SH-SY5Y (cell line): ENCODE measurements around the gene MAP7D3.

Experiments used
- GATA2 ChIP-seq: IDR thresholded peaks from 2 replicates; pipeline ENCODE4 v1.6.1; 2011; ENCODE audit warnings: mild to moderate bottlenecking, low read depth, low read length
- GATA3 ChIP-seq: IDR thresholded peaks from 2 replicates; pipeline ENCODE4 v1.6.1; 2011; ENCODE audit warnings: low read depth, mild to moderate bottlenecking, low read length, moderate library complexity

MAP7D3 gene

DNA sequence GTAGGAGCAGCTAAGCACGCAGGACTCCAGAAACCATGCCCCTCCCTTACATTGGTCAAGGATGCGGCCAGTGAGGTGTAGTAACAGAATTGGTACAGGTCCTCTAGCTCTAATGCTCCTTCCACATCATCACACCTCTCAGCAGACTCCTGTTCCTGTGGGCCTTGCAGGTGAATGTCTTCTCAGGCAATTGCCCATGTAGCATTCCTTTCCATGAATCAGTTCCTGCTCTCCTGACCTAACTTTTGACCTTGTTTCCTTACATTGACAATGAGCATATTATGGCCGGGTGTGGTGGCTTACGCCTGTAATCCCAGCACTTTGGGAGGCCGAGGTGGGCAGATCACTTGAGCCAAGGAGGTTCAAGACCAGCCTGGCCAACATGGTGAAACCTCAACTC lies 31.3 kb downstream of the MAP7D3 start:
- TF ChIP-seq GATA3 (no peak), GATA2 (no peak)

DNA sequence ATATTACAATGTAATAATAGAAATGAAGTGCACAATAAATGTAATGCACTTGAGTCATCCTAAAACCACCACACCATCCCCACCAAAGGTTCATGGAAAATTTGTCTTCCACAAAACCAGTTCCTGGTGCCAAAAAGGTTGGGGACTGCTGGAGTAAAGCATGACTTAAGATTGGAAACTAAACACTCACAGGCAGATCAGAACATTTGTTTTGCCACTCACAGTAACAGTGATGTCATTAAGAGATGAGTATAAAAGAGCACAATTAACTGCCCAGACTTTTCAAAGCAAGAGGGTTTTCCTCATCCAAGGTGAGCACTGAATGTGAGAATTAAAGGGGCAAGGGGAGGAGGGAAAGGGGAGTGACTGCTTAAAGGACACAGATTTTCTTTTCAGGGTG lies 35.6 kb downstream of the MAP7D3 start:
- TF ChIP-seq GATA2 = no peak
- no peak for TF ChIP-seq GATA3

DNA sequence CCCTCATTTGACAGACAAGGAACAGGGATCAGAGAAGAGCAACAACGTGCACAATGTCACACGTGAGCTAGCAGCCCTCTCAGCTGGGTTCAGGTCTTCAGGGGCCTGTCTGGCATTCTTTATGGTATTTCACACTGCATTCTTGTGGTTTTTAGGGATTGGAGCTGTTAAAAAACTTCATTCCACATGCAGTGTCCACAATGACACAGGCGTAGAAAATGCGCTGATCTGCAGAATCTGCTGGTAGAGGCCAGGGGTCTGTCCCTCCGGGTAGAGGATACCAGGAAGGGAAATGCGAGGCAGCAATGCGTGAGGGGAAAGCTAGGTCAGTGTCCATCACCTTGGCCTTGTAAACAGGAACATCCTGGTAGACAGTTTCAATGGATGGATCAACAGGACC lies 36.6 kb downstream of the MAP7D3 start:
- TF ChIP-seq GATA2 (no peak), GATA3 (no peak)

DNA sequence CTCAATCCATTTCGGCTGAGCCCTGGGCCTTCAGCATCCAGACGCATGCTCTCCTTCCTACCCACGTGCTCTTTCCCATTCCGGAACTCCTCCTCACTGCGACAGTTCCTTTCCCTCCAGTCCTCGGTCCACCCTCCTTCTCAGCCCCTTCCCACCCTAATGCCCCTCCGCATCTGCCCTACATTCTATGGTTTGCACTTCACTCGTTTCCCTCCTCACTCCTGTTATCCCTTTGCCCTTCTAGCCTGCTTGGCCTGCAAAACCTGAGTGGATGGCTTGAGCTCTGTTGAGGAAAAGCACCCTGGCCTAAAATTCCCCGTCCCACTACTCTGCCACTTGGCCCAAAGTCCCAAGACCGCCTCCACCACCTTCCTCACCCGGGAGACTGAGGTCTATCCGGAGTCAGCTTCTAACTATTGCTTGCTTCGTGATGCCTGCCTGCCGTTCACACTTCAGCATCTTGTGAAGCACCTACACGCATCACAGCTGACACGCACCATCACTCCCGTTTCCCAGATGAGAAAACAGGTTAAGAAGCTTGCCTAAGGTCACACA lies 38.6 kb downstream of the MAP7D3 start:
- TF ChIP-seq GATA3 (no peak), GATA2 (no peak)

DNA sequence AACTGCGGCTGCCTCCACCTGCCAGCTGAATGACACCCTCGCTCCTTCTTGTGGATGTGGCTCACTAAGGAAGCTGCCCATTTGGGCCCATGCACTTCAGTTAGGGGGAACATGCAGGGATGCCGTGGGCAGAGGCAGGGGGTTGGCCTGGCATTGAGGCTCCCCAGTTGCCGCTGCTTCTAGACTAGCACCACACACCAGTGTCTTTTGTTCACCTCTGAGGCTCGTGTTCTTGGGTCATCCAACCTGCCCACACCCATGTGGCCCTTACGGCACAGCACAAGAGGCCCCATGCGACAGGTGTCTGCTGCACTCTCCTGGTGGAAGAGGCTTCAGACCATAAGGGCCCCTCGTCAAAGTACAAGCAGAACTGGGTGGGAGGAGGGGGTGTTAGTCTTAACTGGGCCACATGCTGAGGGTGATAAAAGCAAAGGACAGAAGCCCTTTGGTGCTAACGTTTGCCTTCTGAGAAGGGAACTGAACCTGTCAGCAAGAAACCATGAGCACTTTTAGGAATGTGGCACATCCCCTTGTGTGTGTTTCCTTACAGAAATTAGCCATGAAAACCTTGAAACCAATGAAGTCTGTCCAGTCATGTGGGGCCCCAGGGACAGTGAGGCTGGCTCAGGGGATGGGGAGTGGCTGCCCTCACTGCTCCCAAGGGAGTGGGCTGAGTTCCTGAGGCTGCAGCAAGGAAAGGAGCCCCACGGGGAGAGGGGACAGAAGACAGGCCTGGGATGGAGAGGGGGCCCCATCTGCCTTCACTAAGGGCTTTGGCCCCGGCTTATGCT lies 39.2 kb downstream of the MAP7D3 start:
- no peak for TF ChIP-seq GATA2
- TF ChIP-seq GATA3 = no peak

DNA sequence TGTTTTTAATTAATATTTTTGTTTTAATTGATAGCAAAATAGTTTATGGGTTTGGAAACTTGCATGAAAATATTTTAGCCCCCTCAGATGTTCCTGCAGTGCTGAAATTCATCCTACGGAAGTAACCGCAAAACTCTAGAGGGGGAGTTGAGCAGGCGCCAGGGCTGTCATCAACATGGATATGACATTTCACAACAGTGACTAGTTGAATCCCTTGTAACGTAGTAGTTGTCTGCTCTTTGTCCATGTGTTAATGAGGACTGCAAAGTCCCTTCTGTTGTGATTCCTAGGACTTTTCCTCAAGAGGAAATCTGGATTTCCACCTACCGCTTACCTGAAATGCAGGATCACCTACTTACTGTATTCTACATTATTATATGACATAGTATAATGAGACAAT lies 40.4 kb downstream of the MAP7D3 start:
- TF ChIP-seq GATA2 = no peak
- no peak for TF ChIP-seq GATA3

DNA sequence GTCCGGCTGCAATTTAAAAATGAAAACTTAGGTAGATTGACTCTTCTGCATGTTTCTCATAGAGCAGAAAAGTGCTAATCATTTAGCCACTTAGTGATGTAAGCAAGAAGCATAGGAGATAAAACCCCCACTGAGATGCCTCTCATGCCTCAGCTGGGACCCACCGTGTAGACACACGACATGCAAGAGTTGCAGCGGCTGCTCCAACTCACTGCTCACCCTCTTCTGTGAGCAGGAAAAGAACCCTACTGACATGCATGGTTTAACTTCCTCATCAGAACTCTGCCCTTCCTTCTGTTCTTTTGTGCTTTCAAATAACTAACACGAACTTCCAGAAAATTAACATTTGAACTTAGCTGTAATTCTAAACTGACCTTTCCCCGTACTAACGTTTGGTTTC lies 41.0 kb downstream of the MAP7D3 start:
- TF ChIP-seq GATA3 (no peak), GATA2 (no peak)

DNA sequence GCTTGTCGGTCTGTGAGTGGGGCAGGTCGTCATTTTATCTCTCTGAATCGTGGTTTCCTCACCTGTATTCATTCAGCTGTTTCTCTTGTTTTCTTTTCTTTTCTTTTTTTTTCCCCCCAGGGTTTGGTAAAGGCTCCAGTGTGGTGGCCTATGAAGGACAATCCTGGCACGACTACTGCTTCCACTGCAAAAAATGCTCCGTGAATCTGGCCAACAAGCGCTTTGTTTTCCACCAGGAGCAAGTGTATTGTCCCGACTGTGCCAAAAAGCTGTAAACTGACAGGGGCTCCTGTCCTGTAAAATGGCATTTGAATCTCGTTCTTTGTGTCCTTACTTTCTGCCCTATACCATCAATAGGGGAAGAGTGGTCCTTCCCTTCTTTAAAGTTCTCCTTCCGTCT lies 41.4 kb downstream of the MAP7D3 start:
- TF ChIP-seq GATA2 = no peak
- no peak for TF ChIP-seq GATA3

DNA sequence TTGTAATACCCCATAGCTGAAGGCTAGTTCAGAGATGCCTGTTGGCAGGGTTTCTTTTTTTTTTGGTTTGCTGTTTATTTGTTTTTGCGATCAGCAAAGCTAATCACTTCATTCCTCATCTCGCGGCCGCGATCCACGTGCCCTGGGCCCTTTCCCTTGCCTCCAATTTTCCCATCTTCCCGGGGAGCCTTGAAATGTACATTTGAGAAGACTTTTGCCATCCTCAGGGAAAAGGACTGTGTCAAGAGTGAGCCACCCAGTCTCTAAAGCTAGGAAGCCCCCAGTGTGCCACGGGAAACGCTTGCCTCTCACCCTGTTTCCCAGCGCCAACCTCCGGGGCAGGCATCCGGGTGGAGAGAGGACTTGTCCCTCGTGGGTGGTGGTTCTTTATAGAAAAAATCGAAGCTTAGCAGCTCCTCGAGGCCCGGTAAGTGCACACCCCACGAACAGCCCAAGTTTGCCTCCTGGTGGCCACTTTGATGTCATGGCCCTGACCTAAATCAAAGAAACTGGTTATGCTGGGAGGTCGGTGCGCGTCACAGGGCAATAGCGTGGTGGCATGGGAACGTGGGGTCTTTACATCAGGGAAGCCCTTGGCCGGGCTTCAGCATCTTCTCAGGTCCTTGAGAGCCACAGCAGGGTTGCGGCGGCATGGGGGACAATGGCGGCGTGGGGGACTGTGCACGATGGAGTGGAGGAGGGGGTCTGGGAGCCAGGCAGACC lies 42.0 kb downstream of the MAP7D3 start:
- no peak for TF ChIP-seq GATA2
- TF ChIP-seq GATA3 = no peak

DNA sequence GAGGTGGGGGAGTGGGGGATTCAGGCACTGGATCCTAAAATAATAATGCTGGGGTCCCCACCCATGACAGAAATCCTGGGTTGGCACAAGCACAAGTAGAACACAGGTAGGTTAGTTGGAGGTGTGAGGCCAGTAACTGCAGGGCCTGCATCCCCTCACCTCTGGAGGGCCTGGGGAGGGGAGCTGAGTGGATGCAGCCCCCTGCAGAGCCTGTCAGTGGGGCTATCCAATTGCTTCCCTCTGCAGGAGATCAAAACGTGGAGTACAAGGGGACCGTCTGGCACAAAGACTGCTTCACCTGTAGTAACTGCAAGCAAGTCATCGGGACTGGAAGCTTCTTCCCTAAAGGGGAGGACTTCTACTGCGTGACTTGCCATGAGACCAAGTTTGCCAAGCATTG lies 43.7 kb downstream of the MAP7D3 start:
- TF ChIP-seq GATA3 (no peak), GATA2 (no peak)

DNA sequence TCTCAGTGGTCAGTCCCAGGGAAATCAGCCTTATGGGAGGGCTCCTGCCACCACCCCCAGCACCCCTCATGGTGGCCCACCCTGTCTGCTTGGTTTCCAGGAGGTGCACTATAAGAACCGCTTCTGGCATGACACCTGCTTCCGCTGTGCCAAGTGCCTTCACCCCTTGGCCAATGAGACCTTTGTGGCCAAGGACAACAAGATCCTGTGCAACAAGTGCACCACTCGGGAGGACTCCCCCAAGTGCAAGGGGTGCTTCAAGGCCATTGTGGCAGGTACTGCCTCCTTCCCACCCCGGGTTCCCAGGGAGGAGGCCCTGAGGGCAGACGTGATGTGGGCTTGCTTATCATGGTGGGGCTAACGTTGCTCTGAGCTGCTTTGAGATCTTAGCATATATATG lies 44.3 kb downstream of the MAP7D3 start:
- no peak for TF ChIP-seq GATA3
- TF ChIP-seq GATA2 = no peak

DNA sequence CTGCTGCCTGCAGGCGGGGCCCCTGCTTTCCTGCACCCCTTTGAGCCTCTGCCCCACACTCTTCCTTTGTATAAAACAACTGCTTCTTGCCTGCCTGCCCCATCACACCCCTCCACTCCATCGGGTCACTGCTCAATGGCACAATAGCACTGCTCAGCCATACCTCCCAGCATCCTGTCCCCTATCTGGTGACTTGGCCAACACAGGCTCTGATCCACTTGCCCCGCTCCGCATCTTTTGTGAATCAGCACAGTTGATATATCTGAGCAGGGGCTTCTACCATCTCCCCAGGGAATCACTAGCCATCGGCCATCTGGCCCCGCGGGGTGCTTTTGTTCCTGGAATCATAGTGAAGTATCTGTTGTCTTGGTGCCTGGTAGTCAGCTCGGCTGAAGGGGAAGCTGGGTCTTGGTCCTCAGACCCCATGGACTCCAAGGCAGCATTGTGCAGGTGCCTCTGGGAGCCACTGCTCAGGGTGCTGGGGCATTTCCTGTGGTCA lies 45.3 kb downstream of the MAP7D3 start:
- TF ChIP-seq GATA2 (no peak), GATA3 (no peak)

DNA sequence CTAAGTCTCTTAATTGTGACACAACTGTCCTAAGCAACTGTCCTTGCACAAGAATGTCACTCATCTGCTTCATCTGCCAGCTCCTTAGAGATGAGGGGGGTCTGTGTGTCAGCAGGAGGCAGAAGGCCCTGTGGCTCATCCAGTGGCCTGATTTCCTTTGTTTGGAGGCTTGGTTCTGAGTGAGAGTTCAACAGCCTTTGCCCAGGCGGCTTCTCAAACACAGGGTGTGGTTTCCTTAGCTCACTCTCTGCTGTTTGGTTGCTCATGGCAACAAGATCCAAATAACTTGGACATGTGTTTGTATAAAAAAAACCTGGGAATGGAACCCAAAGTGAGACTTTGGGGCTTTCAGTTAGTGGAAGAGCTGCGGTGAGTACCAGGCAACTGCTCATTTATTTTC lies 46.6 kb downstream of the MAP7D3 start:
- TF ChIP-seq GATA2 = no peak
- TF ChIP-seq GATA3 = no peak

DNA sequence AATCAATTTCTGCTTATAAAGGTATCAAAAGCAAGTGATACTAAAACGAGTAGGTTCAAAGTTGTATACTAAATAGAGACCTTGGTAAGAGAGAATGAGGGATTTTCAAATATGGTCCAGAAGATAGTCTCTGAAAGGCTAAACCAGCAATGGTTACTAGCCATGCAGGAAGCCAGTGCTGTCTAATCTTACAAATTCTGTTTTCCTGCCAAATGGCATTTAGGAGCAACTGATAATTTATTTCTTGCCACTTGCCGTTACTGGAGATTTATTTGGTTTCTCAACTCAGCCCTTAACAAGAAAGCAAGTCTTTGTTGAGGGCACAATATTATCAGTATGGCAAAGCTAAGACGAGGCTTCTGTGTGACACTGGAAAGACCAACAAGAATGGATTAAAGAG lies 47.2 kb downstream of the MAP7D3 start:
- no peak for TF ChIP-seq GATA3
- no peak for TF ChIP-seq GATA2

DNA sequence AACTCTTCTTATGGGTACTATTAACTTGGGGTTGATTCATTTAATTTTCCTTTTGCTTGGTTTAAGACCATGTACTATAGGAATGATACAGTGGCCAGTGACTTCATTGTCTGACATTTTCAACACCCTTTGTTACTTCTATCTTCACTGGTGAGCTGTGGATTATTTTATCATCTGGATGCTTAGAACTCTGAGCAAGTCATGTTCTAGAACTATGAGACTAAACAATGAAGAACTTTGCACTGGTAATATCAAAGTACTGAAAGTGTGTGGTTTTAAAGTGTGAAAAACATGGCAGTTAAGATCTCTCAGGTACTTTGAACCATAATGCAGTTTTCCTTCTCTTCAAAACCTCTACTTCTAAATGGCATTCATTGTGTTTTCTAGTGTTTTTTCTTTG lies 47.8 kb downstream of the MAP7D3 start:
- no peak for TF ChIP-seq GATA2
- TF ChIP-seq GATA3 = no peak

DNA sequence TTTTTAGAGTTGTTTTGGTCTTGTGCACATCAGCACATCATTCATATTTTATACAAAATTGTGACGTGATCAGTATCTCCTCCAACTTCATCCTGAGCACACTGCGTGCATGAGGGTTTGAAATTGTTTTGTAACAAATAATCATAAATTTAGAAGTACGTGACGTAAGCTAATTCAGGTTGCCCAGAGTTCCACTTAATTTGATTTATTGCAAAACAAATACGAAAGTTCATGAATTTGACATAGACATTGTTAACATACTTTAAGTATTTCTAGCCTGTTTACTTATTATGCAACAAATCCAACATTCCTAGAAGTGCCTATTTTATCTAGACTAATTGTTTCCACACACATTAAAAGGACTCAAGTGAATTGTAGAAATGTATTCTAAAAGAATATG lies 48.3 kb downstream of the MAP7D3 start:
- no peak for TF ChIP-seq GATA2
- no peak for TF ChIP-seq GATA3

DNA sequence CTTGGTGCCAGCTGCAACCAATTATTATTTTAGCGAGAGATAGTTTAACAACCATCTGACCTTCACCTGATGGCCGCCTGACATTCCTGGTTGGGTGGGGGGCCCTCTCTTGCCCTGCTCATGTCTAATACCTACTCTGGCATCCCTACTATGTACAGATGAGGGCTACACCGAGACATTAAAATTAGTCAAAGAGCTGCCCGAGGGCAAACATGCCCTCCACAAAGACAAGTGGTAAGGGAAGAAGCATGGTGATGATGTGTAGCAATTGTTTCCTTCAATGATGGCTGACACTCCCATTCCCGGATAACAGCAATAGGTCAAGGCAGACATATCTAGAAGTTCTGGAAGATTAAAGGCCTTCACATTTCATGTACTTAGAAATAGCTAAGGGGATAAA lies 49.6 kb downstream of the MAP7D3 start:
- TF ChIP-seq GATA3 (no peak), GATA2 (no peak)
